ENCODE data around the gene DCAF11. TPM values are rescaled to one million over a fixed set of nuclear protein-coding genes. Genes with fewer than 3 reads are reported as not detected.

The DCAF11 gene
- total RNA-seq, 1 experiment from 2014 or later, result 52.7 TPM

- Histone ChIP-seq H3K4me2 (no peak overlapping the region), H3K4me3 (no peak overlapping the region), H3K9me3 (ENCODE audit: insufficient read depth, low read depth) (no peaks in the 10 kb centered on the region), H3K79me2 (ENCODE audit: low read depth) (no peaks in the 10 kb centered on the region), H4K20me1 (ENCODE audit: insufficient read depth) (no peaks in the 10 kb centered on the region), H3K27me3 (ENCODE audit: insufficient read depth, low read depth) (no peaks in the 10 kb centered on the region), H3K9me2 (ENCODE audit: insufficient read depth) (no peaks in the 10 kb centered on the region), H3K36me3 (ENCODE audit: low read depth) (no peaks in the 10 kb centered on the region), H3F3A (ENCODE audit: insufficient read depth, low read depth) (no peaks in the 10 kb centered on the region), H3K27ac (no peak overlapping the region), H3K4me1 (replicated peaks; ENCODE audit: insufficient read depth) (no peaks in the 10 kb centered on the region), H2AFZ (no peak overlapping the region)
- POLR2A ChIA-PET (ENCODE audit: unreplicated experiment), result no interaction called here
- CTCF ChIA-PET, result no interaction called here
- intact Hi-C loops (cut with micrococcal nuclease; ENCODE audit: unreplicated experiment), result no loop called here
- no peak for DNase-seq
- TF ChIP-seq EZH2 (IDR thresholded peaks at IDR 0.05; ENCODE audit: low read depth) (no peak), CTCF (conservative IDR thresholded peaks at IDR 0.05) (no peak)
- no TSS peak for BruUV-seq (replicated peaks)
These were observed 9.1 kb downstream of the DCAF11 start for GRCh38 chr14:24123424-24124417.

GRCh38 chr14:24126939-24127338 lies 12.4 kb downstream of the DCAF11 start:
- Histone ChIP-seq H3K27ac (no peak overlapping the region), H3K4me2 (no peak overlapping the region), H3K4me1 (replicated peaks; ENCODE audit: insufficient read depth) (no peaks in the 10 kb centered on the region), H3K27me3 (ENCODE audit: insufficient read depth, low read depth) (no peaks in the 10 kb centered on the region), H3K36me3 (ENCODE audit: low read depth) (no peaks in the 10 kb centered on the region), H3K4me3 (no peak overlapping the region), H3K9me2 (ENCODE audit: insufficient read depth) (no peaks in the 10 kb centered on the region), H4K20me1 (ENCODE audit: insufficient read depth) (no peaks in the 10 kb centered on the region), H3K9me3 (ENCODE audit: insufficient read depth, low read depth) (no peaks in the 10 kb centered on the region), H3K79me2 (ENCODE audit: low read depth) (no peaks in the 10 kb centered on the region), H3F3A (ENCODE audit: insufficient read depth, low read depth) (no peaks in the 10 kb centered on the region), H2AFZ (no peak overlapping the region)
- CTCF ChIA-PET, result no interaction called here
- POLR2A ChIA-PET (ENCODE audit: unreplicated experiment), result interaction anchor here (0.6 kb wide), 1 partner anchor 34 kb away, joined by 5 read pairs; the partner anchor contains the start of gene IRF9
- DNase-seq, result no peak
- BruUV-seq (replicated peaks), result no TSS peak
- no peak for TF ChIP-seq CTCF (conservative IDR thresholded peaks at IDR 0.05)
- TF ChIP-seq EZH2 (IDR thresholded peaks at IDR 0.05; ENCODE audit: low read depth), result no peak
- intact Hi-C loops (cut with micrococcal nuclease; ENCODE audit: unreplicated experiment), result no loop called here

- no peaks in the 10 kb centered on the region for H3K36me3 ChIP-seq (ENCODE audit: low read depth)
- no peaks in the 10 kb centered on the region for H3K79me2 ChIP-seq (ENCODE audit: low read depth)
- no peaks in the 10 kb centered on the region for H4K20me1 ChIP-seq (ENCODE audit: insufficient read depth)
- H3K4me2 ChIP-seq, result no peak overlapping the region
- H3K27me3 ChIP-seq (ENCODE audit: insufficient read depth, low read depth), result no peaks in the 10 kb centered on the region
- no peak for DNase-seq
- H3K4me1 ChIP-seq (replicated peaks; ENCODE audit: insufficient read depth), result no peaks in the 10 kb centered on the region
- no peaks in the 10 kb centered on the region for H3K9me2 ChIP-seq (ENCODE audit: insufficient read depth)
- no peak overlapping the region for H3K4me3 ChIP-seq
- no peak for TF ChIP-seq CTCF (conservative IDR thresholded peaks at IDR 0.05)
- no peak for TF ChIP-seq EZH2 (IDR thresholded peaks at IDR 0.05; ENCODE audit: low read depth)
- intact Hi-C loops (cut with micrococcal nuclease; ENCODE audit: unreplicated experiment), result no loop called here
- H3K27ac ChIP-seq, result no peak overlapping the region
- ChIA-PET CTCF (no interaction called here), POLR2A (ENCODE audit: unreplicated experiment) (no interaction called here)
- no peak overlapping the region for H2AFZ ChIP-seq
- no TSS peak for BruUV-seq (replicated peaks)
- no peaks in the 10 kb centered on the region for H3F3A ChIP-seq (ENCODE audit: insufficient read depth, low read depth)
- H3K9me3 ChIP-seq (ENCODE audit: insufficient read depth, low read depth), result no peaks in the 10 kb centered on the region
These were observed 13.1 kb downstream of the DCAF11 start for GRCh38 chr14:24127673-24128072.

Measured in PC-9 (cell line).